Fibroblast of villous mesenchyme (primary cell): ENCODE measurements around the gene NUDCD3. TPM values are rescaled to one million over a fixed set of nuclear protein-coding genes. Genes with fewer than 3 reads are reported as not detected.
A peak's percentile ranks its signal among the peaks of the same experiment; 100 is the strongest.

ENCODE experiments used
- DNase-seq: peaks from one replicate; pipeline ENCODE4 v3.0.0-alpha.2; 2010; ENCODE audit warnings: low read depth
- H3K4me3 ChIP-seq: 2 replicates; pipeline ENCODE4 v1.5.1; 2011; ENCODE audit warnings: low read depth, mild to moderate bottlenecking, low read length
- total RNA-seq: library from RNA; depleted of rRNA; stranded (reverse); fragments of >200 nt; gene quantifications from 2 replicates; pipeline ENCODE4 v1.2.3, GENCODE V29; 2012
- TF ChIP-seq, protein P1 (sequence below): IDR thresholded peaks from 2 replicates; pipeline ENCODE4 v1.5.1; 2012; ENCODE audit warnings: low read depth, mild to moderate bottlenecking, low read length; ENCODE audit not compliant: insufficient read depth

The NUDCD3 gene
- total RNA-seq, 1 donor = 62.2 TPM

DNA sequence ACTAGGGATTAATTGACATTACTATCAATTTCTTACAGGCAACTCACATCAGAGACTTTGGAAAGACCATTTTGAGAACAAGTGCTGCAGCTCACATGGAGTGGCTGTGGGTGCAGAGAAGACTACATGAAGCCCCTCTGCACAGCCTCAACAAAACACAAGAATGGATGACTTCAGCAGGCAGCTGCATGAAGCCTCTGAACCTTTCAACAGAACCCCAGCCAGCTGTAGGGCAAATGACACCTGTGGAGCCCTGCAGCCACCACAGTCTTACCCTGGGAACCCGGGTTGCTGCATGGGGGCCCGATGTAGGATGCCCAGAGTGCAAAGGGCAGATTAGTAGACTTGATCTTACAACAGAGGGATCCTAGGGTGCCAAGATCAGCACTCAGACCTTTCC is 103.1 kb downstream of the NUDCD3 start:
- DNase-seq = no peak
- H3K4me3 ChIP-seq = no peak overlapping the region
- TF ChIP-seq, protein P1, sequence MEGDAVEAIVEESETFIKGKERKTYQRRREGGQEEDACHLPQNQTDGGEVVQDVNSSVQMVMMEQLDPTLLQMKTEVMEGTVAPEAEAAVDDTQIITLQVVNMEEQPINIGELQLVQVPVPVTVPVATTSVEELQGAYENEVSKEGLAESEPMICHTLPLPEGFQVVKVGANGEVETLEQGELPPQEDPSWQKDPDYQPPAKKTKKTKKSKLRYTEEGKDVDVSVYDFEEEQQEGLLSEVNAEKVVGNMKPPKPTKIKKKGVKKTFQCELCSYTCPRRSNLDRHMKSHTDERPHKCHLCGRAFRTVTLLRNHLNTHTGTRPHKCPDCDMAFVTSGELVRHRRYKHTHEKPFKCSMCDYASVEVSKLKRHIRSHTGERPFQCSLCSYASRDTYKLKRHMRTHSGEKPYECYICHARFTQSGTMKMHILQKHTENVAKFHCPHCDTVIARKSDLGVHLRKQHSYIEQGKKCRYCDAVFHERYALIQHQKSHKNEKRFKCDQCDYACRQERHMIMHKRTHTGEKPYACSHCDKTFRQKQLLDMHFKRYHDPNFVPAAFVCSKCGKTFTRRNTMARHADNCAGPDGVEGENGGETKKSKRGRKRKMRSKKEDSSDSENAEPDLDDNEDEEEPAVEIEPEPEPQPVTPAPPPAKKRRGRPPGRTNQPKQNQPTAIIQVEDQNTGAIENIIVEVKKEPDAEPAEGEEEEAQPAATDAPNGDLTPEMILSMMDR = no peak

DNA sequence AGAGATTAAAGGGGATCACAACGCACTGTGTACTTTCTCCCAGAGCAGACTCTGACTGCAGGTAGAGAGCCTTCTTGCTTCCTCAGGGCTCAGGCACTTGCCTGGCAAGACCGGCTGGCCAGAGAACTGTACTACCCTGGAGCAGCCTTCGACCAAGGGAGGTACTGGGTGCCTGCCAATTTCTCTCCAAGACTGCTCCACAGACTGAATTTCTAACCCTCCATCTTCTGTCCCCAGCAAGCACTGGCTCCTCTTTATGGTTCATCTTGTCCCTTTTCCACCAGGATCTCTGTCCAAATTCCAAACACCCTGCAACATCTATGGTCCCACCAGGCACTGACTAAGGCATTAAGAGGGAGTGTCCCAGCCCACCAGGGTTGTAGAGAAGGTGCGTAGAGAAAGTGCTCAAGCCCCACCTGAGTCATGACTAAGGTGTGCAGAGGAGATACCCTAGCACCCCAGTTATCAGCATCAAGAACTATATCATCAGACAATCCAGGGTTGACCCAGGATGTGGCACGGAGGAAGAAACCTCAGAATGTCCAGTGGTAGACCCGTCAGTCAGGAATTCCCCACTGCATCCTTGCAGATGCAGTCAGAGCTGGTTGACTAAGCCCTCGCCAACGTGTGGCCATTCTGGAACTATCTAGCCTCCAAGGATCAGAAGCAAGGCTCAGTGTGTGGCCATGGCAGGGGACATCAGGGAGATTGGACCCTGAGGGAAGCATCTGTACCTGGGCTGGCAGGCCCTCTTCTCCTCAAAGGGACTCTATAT is 104.1 kb downstream of the NUDCD3 start:
- TF ChIP-seq, protein P1 = no peak
- no peak overlapping the region for H3K4me3 ChIP-seq
- no peak for DNase-seq

DNA sequence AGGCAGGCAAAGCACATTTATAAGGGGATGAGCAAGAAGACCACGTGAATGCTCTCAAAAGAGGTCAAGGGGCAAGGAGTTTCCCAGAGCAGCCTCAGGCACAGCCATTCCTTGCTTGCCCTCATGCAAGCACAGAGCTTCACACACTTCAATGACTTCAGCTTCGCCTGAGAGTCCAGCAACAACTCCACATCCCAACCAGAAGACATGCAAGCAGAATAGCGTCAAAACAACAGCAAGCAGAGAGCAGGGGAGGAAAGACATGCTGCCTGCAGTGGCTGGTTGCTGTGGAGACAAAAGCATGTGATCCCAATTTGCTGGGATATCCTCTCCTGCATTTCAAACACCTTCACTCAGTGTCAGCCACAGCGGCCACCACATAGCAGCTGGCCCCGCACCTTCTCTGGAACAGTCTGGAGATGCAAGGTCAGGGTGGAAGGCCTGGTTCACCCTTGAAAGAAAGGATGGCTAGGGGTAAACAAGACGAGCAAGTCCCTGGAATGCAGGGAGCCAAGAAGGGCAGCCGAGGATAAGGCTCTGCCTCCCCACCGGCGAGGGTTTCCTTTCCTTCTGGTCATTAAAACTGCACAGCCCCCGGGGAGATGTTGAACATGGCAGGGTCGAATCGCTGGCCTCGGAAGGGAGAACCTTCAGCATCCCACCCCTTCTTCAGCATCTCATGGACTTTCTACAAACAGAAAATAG is 104.9 kb downstream of the NUDCD3 start:
- TF ChIP-seq, protein P1 = no peak
- DNase-seq = peak; percentile 41
- no peak overlapping the region for H3K4me3 ChIP-seq

DNA sequence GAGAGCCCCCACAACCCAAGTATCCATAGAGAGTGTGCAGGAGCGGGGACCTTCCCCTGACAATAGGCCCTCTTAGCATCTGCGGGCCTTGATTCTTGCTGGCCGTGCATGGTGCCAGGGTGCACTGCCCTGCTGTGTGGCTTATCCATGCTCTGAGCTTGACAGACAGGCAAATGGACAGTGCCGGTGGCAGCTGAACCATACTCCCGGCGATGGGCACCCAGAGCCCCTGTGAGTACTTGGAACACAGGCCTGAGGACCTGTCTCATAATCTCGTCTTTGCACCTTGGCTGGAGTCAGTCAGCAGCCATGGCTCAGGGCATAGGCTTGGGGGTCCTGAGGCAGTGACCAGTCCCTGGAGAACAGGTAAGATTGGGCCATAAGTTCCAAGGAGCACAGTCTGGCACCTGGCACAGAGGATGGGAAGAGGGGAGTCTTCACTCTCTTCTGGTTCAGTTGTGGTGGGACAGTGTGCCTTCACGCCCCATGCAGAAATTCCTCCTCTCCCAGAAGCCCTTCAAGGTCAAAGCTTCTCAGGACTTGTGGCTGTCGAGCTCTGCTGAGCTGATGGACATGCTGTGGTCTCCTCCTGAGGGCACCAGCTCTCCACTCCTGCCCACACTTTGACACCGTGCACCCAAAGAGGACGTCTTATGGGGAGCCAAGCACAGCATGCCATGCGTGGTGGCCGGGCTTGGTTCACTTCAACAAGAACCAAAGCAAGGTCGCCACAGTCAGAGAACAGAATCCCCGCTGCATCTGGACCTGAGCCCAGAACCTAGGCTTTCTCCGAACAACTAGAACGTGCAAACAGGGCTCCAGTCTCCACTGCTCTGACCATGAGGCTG is 105.6 kb downstream of the NUDCD3 start:
- DNase-seq = no peak
- TF ChIP-seq, protein P1 = no peak
- H3K4me3 ChIP-seq = no peak overlapping the region

DNA sequence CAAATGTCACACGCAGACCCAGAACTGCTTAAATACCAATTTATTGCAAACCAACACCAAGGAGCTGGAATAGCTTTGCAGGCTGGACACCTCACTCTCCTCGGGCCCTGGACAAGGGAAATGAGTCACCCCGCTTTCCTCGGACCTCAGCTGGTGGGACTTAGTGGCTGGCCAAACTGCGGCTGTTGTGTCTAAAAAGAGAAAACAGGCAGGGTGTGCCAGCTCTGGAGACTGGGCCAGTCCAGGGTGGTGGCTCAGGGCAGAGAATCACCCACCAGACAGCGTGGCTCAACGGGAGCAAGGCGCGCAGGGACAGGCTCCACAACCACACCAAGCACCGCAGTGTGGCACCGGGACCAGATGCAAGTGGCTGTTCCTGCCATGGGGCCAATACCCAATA is 106.9 kb downstream of the NUDCD3 start:
- no peak overlapping the region for H3K4me3 ChIP-seq
- peak; percentile 76 for DNase-seq
- TF ChIP-seq, protein P1 = no peak

DNA sequence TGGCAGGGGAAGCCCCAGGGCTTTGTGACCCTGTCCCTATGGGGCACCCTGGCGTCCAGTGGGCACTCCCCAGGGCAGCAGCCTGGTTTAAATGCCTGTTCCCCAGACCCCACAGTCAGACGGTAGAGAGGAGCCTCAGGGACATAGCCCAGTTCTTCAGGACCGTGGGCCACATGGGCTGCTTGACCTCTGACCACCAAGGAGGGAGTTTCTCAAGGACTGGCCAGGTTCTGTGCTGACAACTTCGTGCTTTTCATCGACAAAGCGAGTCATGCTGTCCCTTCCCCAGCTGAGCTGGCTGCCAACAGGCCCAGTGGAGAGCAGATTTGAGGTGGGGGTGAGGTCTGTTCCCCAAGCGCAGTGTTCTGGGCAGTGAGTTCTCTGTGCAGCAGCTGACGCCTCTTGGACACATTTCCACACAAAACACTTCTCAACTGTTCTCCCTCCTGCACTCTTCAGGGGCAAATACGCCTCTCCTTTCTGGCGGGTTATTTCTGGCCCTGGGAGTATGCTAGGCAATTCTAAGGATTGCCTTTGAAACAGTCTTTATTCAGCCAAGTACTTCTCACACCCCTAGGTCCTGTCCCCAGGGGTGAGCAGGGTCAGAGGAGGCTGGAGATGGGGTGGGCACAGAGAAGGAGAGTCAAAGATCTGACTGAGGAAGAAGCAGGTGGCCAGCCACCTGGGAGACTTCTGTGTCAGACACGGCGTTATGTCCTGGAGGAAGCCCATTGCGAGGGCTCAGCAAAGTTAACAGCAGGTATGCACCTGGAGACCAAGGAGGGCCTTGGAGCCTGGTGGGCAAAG is 107.8 kb downstream of the NUDCD3 start:
- TF ChIP-seq, protein P1 = no peak
- H3K4me3 ChIP-seq = no peak overlapping the region
- DNase-seq = peak; percentile 14
